ENCODE measurements around the gene TRMT112.

Gene TRMT112

DNA sequence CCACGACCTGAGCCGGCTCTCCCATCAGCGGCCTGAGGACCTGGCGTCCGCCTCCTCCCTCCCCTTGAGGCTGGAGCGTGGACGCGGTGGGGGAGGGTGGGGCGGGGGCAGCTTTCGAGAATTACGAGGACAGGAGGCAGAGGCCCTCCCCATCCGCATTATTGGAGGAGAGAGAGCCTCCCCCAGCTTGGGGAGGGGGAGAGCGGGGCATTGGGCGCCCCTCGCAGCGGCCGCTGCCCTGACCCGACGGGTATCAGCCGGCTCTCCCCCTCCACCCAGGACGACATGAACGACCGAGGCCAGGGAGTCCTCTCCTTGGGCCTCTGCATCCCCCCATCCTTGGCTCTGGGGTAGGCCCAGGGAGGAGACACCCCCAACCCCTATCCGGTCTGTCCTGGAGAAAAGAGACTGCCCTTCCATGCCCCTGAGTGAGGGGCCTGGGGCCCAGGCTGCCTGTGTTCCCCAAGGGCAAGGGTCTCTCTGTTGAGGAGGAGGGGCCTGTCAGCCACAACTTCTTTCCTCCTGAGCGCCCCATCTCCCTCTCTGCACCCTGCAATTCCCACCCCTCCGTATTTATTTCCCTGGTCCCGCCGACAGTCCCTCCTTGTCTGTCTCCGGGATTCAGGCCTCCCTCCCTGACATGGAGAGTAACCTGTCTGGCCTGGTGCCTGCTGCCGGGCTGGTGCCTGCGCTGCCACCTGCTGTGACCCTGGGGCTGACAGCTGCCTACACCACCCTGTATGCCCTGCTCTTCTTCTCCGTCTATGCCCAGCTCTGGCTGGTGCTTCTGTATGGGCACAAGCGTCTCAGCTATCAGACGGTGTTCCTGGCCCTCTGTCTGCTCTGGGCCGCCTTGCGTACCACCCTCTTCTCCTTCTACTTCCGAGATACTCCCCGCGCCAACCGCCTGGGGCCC lies 31.2 kb downstream of the TRMT112 start:
- TF ChIP-seq FOXP2 (optimal IDR thresholded peaks at IDR 0.05; ENCODE audit: borderline replicate concordance, extremely low read depth, extremely low read length, insufficient read depth) (no peak), POLR2AphosphoS5 (IDR thresholded peaks at IDR 0.05; ENCODE audit: low read depth, low read length) (no peak), TAF1 (IDR thresholded peaks at IDR 0.05; ENCODE audit: borderline replicate concordance, insufficient read depth, low read length) (no peak), SIN3A (IDR thresholded peaks at IDR 0.05; ENCODE audit: borderline replicate concordance, insufficient read depth, low read length) (no peak)
- TF ChIP-seq, protein P1, sequence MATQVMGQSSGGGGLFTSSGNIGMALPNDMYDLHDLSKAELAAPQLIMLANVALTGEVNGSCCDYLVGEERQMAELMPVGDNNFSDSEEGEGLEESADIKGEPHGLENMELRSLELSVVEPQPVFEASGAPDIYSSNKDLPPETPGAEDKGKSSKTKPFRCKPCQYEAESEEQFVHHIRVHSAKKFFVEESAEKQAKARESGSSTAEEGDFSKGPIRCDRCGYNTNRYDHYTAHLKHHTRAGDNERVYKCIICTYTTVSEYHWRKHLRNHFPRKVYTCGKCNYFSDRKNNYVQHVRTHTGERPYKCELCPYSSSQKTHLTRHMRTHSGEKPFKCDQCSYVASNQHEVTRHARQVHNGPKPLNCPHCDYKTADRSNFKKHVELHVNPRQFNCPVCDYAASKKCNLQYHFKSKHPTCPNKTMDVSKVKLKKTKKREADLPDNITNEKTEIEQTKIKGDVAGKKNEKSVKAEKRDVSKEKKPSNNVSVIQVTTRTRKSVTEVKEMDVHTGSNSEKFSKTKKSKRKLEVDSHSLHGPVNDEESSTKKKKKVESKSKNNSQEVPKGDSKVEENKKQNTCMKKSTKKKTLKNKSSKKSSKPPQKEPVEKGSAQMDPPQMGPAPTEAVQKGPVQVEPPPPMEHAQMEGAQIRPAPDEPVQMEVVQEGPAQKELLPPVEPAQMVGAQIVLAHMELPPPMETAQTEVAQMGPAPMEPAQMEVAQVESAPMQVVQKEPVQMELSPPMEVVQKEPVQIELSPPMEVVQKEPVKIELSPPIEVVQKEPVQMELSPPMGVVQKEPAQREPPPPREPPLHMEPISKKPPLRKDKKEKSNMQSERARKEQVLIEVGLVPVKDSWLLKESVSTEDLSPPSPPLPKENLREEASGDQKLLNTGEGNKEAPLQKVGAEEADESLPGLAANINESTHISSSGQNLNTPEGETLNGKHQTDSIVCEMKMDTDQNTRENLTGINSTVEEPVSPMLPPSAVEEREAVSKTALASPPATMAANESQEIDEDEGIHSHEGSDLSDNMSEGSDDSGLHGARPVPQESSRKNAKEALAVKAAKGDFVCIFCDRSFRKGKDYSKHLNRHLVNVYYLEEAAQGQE (IDR thresholded peaks at IDR 0.05; ENCODE audit: insufficient read depth in 1 of 2, low read depth in 2 of 2, low read length in 2 of 2), result no peak

DNA sequence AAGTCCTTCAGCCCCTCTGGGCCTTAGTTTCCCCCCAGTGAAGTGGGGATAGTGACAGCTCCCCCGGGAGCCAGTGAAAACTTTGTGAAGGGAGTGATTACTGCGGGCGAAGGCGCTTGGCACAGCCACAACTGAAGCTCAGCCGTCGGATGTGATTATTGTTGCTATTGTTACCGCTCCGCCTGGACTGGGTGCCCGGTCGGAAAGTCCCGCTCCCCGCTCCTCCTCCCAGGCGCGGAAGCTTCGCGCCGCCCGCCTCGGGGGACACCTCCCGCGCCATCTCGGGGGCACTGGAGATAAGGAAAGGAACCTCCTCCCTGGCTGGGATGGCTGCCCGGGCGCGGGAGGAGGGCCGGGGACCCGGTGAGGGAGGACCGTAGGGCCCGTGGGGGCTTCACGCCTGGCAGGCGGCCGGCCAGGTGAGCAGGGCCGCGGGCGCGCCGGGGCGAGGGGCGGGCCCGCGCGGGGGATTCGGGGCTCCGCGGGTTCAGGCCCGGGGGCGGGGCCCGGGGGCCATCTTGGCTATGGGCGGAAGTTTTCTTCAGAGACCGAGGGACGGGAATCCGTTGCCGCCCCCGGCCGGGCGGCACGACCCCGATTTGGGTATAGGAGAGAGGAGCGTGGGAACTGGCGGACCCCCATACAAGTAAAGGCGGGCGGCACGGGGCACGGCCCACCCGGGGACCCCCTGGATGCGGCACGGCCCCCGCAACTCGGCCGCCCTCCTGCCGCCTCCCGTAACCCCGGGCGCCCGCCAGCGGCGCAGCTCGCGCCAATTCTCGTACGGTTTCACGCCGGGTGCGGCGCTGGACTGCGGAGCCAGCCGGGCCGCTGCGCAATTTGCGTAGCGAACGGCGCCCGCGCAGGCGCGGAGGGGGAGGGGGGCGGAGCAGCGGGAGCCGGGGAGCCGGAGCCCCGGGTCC lies 32.1 kb downstream of the TRMT112 start, which contains the start of gene GPR137:
Gene GPR137, plus strand, starts transcription at position 887 of the 923 bp plus-strand sequence. CDS start 677 bp downstream, outside the sequence.
- TF ChIP-seq TAF1 (IDR thresholded peaks at IDR 0.05; ENCODE audit: borderline replicate concordance, insufficient read depth, low read length), result peak; percentile 37; the same call in 1 of the 2 replicates
- peak; percentile 31 for TF ChIP-seq FOXP2 (optimal IDR thresholded peaks at IDR 0.05; ENCODE audit: borderline replicate concordance, extremely low read depth, extremely low read length, insufficient read depth)
- TF ChIP-seq, protein P1 (IDR thresholded peaks at IDR 0.05; ENCODE audit: insufficient read depth in 1 of 2, low read depth in 2 of 2, low read length in 2 of 2), result no peak
- no peak for TF ChIP-seq POLR2AphosphoS5 (IDR thresholded peaks at IDR 0.05; ENCODE audit: low read depth, low read length)
- TF ChIP-seq SIN3A (IDR thresholded peaks at IDR 0.05; ENCODE audit: borderline replicate concordance, insufficient read depth, low read length), result no peak

DNA sequence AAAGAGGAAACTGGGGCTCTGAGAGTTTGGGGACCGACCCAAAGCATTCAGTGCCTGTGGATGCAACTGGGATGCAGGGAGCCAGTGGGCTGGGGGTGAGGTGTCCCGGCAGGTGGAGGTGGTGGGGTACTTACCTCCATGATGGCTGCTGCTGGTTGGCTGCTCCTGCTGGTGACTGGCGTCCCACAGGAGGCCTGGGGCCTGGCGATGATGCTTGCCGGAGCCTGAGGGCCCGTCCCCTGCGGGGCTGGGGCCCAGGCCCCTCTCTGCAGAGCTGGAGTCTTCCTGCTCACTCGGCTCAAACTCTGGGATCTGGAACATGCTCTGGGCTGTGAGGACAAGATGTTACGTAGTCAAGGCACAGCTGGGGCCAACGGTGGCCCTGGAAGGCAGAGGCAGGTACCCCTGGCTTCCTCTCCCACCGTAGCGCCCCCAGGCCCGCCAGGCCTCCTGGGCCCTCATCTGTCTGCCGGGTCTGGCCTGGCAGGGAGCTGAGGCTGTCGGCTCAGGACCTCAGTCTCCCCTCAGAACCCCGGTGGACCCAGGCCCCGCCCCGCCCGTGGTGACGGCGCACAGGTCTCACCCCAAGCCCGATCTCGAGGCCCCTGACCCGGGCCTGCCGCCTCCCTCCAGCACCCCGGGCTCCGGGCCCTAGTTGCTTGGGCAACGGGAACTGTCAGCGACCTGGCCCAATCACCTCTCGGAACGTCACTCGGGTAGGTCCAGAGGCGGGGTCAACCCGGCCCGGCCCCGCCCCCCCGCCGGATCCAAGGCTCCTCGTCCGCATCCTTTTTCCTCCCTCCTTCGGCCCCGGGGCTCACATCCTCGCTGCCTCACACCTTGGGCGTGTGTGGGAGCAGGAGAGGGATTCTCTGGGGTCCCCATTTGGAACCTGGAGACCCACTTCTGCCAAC lies 33.1 kb downstream of the TRMT112 start, which contains the start of gene BAD:
Gene BAD, minus strand, starts transcription at position 618 of the 914 bp plus-strand sequence. Its CDS starts 297 bp downstream, at position 321.
- TF ChIP-seq SIN3A (IDR thresholded peaks at IDR 0.05; ENCODE audit: borderline replicate concordance, insufficient read depth, low read length) (no peak; the same call in 1 of the 2 replicates), TAF1 (IDR thresholded peaks at IDR 0.05; ENCODE audit: borderline replicate concordance, insufficient read depth, low read length) (peak; percentile 54; the same call in 1 of the 2 replicates), FOXP2 (optimal IDR thresholded peaks at IDR 0.05; ENCODE audit: borderline replicate concordance, extremely low read depth, extremely low read length, insufficient read depth) (peak; percentile 13), POLR2AphosphoS5 (IDR thresholded peaks at IDR 0.05; ENCODE audit: low read depth, low read length) (peak; percentile 85)
- TF ChIP-seq, protein P1 (IDR thresholded peaks at IDR 0.05; ENCODE audit: insufficient read depth in 1 of 2, low read depth in 2 of 2, low read length in 2 of 2), result no peak

DNA sequence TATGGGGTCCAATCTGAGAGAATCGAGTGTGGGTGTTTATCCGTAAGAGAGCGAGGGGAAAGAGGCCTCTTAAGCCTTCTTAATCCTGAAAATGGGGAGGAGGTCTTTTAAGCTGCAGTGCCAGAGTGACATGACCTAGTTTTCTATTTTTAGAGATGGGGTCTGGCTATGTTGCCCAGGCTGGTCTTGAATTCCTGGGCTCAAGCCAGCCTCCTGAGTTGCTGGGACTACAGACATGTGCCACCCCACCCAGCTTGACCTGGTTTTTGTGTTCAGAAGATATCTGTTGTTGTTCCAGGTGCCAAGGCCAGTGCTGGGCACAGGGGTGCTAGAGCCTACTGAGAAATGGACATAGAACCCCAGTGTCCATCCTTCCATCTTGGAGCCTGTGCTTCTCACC lies 34.3 kb downstream of the TRMT112 start:
- TF ChIP-seq, protein P1 (IDR thresholded peaks at IDR 0.05; ENCODE audit: insufficient read depth in 1 of 2, low read depth in 2 of 2, low read length in 2 of 2), result no peak
- TF ChIP-seq TAF1 (IDR thresholded peaks at IDR 0.05; ENCODE audit: borderline replicate concordance, insufficient read depth, low read length) (no peak), SIN3A (IDR thresholded peaks at IDR 0.05; ENCODE audit: borderline replicate concordance, insufficient read depth, low read length) (no peak), FOXP2 (optimal IDR thresholded peaks at IDR 0.05; ENCODE audit: borderline replicate concordance, extremely low read depth, extremely low read length, insufficient read depth) (no peak), POLR2AphosphoS5 (IDR thresholded peaks at IDR 0.05; ENCODE audit: low read depth, low read length) (no peak)

All from PFSK-1 (cell line).